Fibroblast of villous mesenchyme (primary cell): ENCODE data around the gene METTL15. TPM values are rescaled to one million over a fixed set of nuclear protein-coding genes. Genes with fewer than 3 reads are reported as not detected.
"Not testable (repeated sequence)": the region's sequence is repeated elsewhere in the genome, so short reads cannot be mapped to it uniquely, and the experiment has no call there.

Source experiments
- DNase-seq: peaks from one replicate; pipeline ENCODE4 v3.0.0-alpha.2; 2010; ENCODE audit warnings: low read depth
- H3K4me3 ChIP-seq: 2 replicates; pipeline ENCODE4 v1.5.1; 2011; ENCODE audit warnings: low read depth, mild to moderate bottlenecking, low read length
- CTCF ChIP-seq: IDR thresholded peaks from 2 replicates; pipeline ENCODE4 v1.5.1; 2012; ENCODE audit warnings: low read depth, mild to moderate bottlenecking, low read length; ENCODE audit not compliant: insufficient read depth
- total RNA-seq: library from RNA; depleted of rRNA; stranded (reverse); fragments of >200 nt; gene quantifications from 2 replicates; pipeline ENCODE4 v1.2.3, GENCODE V29; 2012

Gene METTL15
- total RNA-seq, 1 donor: 28.1 TPM

- no peak for TF ChIP-seq CTCF
- peak; percentile 83 for DNase-seq
- H3K4me3 ChIP-seq: no peak overlapping the region
These were observed 18.8 kb upstream of the METTL15 start for GRCh38 chr11:28089378-28089777.

DNA sequence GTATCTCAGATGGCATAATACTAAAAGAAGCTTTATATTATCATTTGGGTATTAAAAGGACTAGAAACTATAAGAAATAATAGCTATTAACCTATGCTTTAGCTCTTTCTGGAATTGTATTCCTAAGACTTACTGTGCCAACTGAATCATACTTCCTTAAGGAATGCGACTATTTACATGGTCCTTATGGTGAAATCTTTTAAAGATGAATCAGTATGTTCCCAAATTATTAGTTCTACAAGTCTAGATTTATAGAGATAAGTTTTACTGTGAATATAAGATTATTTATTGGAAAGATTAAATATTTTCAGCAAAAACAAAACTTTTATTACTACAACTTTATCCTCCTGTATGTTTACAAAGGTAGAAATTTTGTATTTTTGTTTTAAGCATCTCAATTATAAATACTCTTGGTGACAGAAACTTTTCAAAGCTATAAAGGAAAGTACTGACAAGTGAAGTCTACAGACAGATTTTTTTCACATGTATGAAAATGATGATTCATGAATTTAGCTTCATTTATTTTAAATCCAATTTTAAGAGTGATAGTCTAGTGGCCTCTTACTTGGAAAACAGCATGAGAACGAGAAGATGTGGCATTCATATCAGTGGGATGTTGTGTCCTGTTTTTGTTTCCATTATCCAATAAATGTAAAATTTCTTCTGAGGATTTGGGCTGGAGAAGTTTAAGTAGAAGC, 18.0 kb upstream of the METTL15 start:
- peak; percentile 55 for DNase-seq
- TF ChIP-seq CTCF: no peak
- no peak overlapping the region for H3K4me3 ChIP-seq

DNA sequence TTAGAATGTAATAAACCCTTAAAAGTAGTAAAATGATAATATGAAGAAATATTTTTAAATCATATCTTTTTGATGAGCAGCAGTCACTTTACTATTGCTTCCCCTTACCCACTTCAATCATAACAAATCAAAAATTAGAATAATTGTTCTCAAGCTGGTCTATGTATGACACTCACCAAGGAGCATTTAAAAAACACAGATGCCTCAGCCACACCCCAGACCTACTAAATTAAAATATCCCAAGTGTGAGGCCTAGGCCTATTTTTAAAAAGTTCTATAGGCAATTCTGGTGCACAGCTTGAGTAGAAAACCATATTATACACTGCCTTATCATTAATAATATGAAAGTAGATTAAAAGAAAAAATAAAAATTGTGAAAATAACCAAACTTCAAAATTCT, 15.4 kb upstream of the METTL15 start:
- DNase-seq: no peak
- no peak overlapping the region for H3K4me3 ChIP-seq

GRCh38 chr11:28098257-28098656, 9.9 kb upstream of the METTL15 start:
- DNase-seq: no peak
- TF ChIP-seq CTCF: no peak
- no peak overlapping the region for H3K4me3 ChIP-seq

More for the DNA sequence above, 15.4 kb upstream of the METTL15 start:
- TF ChIP-seq CTCF: no peak

DNA sequence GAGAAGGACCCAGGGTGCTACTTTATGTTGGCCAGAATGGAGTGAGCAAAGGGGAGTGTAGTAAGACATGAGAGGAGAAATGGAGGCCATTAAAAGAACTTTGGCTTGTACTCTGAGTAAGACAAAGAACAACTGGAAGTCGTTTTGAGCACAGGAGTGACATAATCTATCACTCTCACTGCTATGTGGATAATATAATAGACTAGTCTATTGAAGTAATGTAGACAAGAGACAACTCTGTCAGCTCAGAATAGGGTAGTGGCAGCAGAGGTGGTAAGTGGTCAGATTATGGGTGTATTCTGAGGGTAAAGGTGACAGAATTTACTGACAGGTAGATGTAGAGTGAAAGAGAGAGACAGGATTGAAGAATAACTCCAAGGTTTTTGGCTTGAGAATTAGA, 8.5 kb upstream of the METTL15 start:
- DNase-seq: no peak

GRCh38 chr11:28100665-28101064, 7.5 kb upstream of the METTL15 start:
- no peak for DNase-seq
- no peak overlapping the region for H3K4me3 ChIP-seq
- TF ChIP-seq CTCF: no peak

More for the DNA sequence above, 8.5 kb upstream of the METTL15 start:
- no peak for TF ChIP-seq CTCF
- no peak overlapping the region for H3K4me3 ChIP-seq

DNA sequence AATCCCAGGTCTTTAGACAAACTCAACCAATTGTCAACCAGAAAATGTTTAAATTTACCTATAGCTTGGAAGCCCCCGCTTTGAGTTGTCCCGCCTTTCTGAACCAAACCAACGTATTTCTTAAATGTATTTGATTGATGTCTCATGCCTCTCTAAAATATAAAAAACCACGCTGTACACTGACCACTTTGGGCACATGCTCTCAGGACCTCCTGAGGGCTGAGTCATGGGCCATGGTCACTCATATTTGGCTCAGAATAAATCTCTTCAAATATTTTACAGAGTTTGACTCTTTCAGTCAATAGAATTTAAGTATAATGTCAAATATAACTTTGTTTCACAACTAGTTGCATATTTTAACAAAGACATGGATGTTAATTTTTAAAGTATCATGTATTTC, 5.9 kb upstream of the METTL15 start:
- DNase-seq, H3K4me3 ChIP-seq: not testable (repeated sequence)
